T1000 (cell line): ENCODE results near the gene SAP30L.

ENCODE experiments used
- DNase-seq: peaks from one replicate; lab custom pipeline; 2025; ENCODE audit warnings: mixed read lengths; lab: John Stamatoyannopoulos, UW

Gene SAP30L

DNA sequence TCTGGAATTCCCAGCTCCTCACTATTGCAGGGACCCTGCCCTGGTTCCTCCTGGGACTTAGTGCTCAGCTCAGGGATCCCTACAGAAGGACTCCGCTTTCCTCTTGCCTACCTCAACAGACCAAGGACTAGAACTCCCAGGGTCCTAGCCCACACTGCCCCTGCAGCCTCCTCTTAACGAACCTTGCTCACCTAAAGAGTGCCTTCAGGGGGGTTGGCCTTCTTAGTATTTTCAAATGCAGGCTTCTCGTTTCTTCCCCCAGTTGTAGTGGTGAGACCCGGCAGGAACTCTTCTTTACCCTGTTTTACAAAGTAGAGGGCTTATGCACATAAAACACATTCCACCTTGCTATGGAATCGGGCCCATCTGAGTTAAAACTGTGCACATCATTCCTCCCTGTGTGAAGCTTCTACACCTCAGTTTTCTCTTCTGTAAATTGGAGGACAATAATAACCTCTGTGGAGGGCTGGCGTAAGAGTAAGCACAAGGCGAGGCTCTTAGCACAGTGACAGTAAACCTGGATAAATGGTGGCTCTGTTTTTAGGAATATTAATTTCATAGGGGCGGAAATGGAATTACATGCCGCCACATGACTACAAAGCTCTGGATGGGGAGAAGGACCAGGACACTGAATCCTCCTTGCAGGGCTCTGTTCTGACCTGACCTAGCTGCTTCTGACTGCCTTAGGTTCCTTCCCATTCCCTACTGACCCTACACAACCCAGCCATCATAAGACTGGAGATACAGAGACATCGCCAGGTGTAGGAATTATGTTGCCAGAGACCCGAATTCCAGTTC is 36.0 kb downstream of the SAP30L start:
- no peak for DNase-seq

GRCh38 chr5:154482528-154483449 is 37.0 kb downstream of the SAP30L start:
- no peak for DNase-seq

GRCh38 chr5:154483654-154484392 is 38.0 kb downstream of the SAP30L start:
- no peak for DNase-seq

- DNase-seq: no peak
These were observed 38.7 kb downstream of the SAP30L start for GRCh38 chr5:154484393-154485095.

- no peak for DNase-seq
These were observed 39.3 kb downstream of the SAP30L start for GRCh38 chr5:154485096-154485491.

GRCh38 chr5:154485850-154486426 is 40.1 kb downstream of the SAP30L start:
- DNase-seq: no peak

DNA sequence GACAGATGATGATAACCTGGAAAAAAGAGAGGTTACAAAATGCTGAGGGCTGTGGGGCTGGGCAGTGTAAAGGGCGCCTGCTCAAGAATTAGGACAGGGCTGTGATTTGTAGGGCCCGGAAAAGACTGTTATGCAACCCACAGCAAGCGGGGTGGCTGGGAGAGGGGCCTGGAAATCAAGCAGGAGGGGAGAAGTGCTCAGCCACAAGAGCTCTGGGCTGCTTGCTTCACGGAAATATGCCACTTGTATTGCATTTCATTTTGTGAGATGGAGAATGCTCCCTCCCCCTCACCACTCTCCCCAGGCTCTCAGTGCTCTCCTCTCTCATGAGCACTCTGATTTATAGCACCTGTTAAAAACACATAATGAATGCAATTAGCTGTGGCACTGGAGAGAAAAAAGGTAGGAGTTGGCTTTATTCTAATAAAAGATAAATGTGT is 40.6 kb downstream of the SAP30L start:
- no peak for DNase-seq

GRCh38 chr5:154487541-154487940 is 41.7 kb downstream of the SAP30L start:
- DNase-seq: no peak

DNA sequence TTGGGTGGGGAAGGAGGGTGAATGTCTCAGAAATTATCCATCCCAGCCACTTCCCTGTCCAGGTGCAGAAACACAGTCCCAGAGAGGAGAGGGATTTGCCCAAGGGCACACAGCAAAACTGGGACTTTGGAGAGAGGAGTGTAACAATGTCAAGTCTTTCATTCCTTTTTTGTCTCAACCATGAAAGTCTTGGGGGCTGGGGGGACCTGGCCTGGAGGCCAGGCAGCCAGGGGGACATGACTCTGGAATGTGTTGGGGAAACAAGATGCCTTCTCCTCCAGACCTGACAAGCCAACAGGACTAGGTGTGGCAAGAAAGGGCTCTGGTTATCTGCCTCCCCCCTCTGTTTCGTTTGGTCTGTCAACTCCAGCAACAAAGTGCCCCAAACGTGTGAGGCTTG is 46.1 kb downstream of the SAP30L start:
- no peak for DNase-seq

DNA sequence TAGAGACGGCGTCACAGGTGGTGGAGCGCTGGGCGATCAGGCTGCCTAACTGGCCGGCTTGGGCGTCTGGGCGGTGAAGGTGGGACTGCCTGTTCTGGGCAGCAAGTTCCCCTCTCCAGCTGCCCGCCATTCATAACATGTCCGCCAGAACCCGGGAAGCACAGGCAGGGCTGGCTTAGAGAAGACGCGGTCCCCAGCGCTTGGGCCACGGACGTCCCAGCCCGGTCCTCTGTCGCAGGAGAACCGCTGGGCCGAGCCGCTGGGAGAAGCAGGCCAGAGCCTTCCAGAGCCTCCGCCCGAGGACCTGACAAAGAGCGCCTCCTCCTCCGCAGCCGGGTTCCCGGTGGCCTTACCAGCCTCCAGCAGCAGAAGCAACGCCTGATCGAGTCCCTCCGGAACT is 47.5 kb downstream of the SAP30L start:
- DNase-seq: no peak

GRCh38 chr5:154494036-154494435 is 48.2 kb downstream of the SAP30L start:
- no peak for DNase-seq

- no peak for DNase-seq
These were observed 52.8 kb downstream of the SAP30L start for GRCh38 chr5:154498591-154498990.

DNA sequence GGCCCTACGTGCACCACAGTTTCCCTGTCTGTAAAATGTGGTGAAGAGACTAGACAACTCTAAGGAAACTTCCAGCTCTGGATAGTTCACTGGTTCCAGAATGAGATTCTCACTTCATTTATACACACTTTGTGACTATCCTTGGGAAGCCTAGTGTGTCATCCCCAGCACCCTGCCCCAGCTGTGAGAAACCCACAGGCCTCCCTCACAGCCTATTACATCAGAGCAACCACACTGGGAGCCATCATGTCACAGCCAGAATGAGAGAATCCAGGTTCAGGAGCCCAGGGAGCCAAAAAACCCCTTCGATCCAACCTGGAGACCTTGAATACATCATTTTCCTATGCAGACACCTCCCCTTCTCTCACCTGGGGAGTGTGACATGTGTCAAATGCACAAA is 53.2 kb downstream of the SAP30L start:
- no peak for DNase-seq

GRCh38 chr5:154501566-154501965 is 55.8 kb downstream of the SAP30L start:
- DNase-seq: no peak

DNA sequence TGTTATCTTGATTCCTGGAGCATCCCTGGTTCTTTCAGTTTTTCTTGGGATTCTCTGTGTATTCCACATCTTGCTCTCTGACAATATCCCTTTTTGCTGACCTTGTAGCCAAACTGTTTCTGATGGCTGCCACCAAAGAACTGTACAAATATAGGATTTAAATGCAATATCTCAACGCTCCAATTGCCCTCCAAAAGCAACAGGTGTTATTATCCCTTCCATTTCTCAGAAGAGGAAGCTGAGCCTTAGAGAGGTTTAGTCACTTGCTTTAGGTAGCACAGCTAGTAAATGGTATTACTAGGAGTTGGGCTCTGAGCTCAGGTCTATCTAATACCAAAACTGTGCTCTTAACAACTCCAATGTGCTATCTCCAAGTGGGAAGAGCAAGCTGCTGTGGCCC is 56.4 kb downstream of the SAP30L start:
- DNase-seq: no peak

DNA sequence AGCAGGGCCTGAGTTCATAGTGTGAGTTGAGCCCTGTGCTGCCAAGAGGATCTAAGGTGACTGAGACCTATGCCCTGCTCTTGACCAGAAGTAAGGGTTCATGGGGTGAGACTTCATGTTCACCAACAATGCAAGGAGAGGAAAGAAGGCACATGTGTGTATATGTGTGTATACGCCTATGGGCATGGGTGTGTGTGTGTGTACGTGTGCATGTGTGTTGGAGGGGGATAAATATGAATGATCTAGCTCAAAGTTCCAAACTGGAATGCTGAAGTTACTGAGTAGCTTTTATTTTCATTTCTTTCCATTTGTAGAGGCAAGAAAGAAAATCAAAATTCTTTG is 57.9 kb downstream of the SAP30L start:
- DNase-seq: no peak

GRCh38 chr5:154505567-154505966 is 59.8 kb downstream of the SAP30L start:
- no peak for DNase-seq

DNA sequence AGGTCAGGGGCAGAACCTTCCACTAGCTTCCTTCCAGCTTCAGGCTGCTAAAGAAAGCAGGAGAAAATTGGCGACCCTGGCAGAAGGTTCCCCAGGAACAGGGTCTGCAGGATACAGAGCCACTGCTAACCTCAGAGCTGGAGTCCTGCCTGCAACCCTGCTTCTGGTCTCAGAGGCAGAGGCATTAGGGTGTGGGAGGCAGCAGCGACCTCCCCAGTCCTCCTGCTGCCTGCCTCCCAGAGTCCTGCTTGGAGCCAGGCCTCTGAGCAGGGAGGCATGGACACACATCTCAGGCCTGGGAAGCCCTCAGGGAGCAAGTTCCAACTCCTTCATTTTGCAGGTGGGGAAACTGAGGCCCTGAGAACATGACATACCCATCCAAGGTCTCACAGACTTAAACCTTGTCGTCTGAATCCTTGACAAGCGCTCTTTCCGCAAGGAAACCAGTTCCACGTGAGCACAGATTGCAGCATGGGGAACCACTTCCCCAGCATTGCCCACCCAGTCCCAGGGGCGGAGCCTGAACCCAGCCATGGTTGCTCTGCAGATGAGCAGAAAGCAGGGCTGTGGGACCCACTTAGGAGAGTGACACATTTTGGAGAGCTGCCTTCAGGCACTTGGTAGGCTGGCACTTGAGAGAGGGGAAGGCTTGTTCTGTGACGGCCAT is 60.4 kb downstream of the SAP30L start:
- DNase-seq: no peak

GRCh38 chr5:154506716-154507080 is 60.9 kb downstream of the SAP30L start:
- DNase-seq: no peak

GRCh38 chr5:154508114-154508513 is 62.3 kb downstream of the SAP30L start:
- no peak for DNase-seq
